ENCODE data around the gene COBL.

Gene COBL

DNA sequence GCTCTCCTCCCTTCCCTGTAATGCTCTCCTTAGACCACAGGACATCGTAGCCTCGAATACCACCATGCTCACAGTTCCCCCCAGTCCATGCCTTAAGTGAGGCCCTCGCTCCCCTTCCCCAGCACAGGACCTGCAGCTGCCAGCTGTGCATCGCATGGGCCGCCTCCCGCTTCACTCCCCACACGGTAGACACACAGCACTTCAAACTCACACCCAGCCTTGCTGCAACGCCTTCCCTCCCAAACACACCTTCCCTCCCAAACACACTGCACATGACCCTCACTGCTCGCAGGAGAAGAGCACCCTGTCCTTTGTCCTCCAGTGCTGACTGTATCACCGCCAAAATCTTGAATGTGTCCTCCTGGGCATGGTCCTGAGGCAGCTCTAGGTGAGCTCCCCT lies 42.6 kb downstream of the COBL start:
- DNase-seq (ENCODE audit: low read depth) = no peak

DNA sequence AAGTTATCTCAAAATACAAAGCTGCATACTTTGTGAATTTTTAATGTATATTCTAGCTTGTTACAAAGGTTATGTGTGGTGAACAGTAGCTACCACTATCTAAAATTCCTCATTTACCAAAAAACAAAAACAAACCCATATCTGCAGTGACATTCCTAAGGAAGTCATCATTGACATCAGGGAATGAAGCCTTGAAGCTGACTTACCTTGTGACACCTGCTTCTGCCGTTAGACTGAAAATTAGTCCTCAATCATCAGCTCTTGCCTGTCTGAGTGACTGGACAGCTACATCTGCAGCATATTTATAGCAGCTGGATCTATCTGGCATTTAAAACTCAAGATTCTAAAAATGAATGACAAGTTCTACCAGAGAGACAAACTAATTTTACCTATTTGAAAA lies 43.2 kb downstream of the COBL start:
- DNase-seq (ENCODE audit: low read depth) = no peak

DNA sequence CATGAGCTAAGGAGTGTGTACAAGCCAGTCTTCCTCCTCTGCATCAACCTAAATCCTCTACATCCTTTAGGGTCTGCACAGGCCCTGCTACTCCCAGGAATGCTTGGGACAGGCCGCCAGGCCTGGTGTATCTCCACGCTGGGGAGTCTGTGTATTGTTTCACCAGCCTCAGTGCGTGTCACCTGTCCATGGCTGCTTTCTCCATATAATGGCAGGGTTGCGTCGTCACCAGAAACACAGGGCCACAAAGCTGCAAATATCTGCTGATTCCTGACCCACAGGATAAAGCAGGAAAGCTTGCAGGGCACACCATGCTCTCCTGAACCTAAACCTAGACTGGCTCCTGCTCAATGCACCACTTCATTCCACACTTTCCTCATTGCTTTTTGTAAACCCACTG lies 45.6 kb downstream of the COBL start:
- DNase-seq (ENCODE audit: low read depth) = no peak

DNA sequence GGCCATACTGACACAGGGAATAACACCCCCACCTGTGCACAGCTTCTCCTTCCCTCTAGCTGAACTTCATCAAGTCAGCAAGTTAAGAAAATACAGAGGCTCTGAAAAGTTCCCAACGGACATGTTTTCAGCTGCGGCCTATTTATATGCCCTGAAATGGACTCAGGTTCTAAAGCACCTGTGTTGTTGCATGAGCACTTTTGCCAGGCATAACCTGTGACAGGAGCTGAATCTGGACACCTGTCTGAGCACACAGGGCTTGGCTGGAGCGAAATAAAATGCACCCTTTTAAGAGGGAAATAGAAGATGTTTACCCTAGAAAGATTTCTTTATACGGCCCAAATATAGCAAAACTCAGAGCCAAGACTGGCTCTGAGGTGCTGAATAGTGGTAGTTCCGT lies 46.7 kb downstream of the COBL start:
- no peak for DNase-seq (ENCODE audit: low read depth)

DNA sequence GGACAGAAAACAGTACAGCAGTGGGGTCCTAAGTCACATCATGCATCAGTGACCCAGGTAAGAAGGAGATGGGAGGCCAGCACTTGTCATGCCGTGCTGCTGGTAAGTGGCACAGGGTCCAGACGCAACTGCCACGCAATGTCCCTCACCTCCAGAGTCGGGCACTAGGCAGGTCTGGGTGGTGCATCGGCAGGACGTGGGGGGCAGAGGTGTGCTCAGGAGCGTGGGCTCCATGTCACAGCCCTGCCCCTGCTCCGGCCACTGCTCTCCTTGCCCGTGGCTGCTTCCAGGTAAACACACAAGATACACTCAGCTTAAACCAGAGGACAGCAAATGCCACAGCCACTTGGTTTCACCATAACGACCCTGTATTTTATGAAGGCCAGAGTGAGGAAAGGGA lies 47.3 kb downstream of the COBL start:
- DNase-seq (ENCODE audit: low read depth) = no peak

DNA sequence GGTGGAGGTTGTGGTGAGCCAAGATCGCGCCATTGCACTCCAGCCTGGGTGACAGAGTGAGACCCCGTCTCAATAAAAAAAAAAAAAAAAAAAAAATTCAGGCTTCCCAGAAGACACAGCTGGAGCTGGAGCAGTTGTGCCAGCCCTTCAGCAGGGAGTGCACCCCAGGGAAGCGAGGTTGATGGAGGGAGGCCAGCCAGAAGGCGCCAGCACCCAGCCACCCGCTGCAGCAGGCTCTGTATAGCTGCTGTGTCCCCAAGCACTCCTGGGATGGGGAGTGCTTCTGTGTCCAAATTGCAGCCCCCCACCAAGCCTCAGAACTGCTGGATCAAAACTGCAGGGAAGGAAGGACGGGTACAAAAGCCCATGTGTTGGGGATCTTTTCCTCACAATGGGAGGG lies 47.8 kb downstream of the COBL start:
- DNase-seq (ENCODE audit: low read depth) = no peak

DNA sequence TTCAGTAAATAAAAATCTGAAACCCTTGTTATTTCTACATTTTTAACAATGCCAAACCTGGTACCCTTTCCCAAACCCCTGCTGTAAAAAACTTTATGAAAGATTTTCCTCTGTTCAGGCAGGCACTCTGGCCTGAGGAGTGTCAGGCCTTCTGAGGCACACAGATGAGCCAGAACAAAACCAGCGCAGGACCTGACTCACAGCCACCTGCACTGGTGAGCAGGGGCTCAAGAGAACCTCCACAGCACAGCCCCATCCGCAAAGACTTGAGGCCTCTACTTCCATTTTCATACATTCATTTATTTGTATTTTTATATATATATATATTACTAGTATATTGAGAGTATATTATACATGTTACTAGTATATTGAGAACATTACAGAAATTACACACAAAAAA lies 49.4 kb downstream of the COBL start:
- DNase-seq (ENCODE audit: low read depth) = no peak

DNA sequence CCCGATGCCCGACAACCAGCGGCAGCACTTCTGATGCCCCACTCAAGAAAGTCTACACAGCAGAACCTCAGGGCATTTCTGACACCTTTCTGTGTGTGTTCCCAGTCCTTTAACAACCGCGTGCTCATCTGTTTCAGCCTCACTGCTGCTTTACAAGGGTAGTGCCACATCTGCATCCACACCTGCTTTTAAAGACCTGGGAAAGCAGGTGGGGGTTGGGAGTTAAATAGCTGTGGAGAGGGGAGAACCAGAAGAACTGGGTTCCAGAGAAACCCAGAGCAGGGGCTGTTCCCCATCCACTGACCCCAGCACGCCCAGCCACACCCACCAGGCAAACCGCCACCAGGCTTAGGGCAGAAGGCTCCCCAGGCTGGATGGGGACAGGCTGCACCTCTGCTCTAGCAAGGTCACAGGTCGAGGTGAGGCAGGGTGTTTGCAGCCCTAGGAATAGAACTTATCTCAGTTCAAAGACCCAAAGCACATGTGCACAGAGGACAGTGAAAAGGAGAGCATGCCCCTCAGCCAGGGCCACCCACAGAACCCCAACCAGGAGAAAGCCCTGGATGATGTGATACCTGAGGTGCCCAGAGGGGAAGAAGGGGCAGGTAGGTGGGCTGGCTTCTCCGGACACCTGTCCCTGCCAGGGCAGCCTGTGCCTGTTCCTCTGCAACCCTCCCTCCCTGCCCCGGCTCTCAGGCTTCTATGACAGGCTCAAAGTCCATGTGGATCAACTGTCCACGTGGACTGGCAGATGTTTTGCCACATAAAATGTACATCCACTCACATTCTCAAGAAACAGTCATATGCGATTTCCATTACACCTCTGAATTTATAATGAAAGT lies 51.3 kb downstream of the COBL start:
- no peak for DNase-seq (ENCODE audit: low read depth)

DNA sequence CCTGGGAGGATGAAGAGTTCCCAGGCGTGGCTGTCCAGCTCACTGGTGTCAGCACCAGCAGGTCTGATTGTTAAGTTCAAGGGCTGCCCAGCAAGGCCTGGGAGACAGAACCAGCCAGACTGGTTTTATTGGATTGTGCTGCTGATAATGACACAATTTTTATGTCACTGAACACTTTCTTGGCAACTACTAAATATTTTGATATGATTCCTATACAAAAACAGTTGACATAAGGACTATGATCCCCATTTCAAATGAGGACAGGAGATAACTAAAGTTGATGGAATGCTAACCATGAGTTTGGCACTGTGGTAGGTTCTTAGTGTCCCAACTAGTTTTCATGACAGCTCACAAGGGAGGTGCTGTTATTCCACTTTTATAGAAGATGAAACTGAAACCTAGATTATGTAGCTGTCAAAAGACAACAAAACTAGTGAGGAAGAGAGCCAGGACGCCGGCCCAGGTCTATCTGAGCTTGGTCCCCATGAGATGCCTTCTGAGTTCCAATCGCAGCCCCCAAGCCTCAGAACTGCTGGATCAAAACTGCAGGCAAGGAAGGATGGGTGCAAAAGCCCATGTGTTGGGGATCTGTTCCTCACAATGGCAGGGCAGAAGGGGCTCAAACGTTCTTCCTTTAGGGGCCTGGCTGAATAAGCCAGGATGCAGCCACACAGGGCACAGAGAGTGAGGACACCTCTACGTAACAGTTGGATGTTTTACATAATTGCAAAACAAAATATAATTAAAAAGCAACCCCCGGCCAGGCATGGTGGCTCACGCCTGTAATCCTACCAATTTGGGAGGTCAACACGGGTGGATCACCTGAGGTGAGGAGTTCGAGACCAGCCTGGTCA lies 52.8 kb downstream of the COBL start:
- DNase-seq (ENCODE audit: low read depth) = no peak

DNA sequence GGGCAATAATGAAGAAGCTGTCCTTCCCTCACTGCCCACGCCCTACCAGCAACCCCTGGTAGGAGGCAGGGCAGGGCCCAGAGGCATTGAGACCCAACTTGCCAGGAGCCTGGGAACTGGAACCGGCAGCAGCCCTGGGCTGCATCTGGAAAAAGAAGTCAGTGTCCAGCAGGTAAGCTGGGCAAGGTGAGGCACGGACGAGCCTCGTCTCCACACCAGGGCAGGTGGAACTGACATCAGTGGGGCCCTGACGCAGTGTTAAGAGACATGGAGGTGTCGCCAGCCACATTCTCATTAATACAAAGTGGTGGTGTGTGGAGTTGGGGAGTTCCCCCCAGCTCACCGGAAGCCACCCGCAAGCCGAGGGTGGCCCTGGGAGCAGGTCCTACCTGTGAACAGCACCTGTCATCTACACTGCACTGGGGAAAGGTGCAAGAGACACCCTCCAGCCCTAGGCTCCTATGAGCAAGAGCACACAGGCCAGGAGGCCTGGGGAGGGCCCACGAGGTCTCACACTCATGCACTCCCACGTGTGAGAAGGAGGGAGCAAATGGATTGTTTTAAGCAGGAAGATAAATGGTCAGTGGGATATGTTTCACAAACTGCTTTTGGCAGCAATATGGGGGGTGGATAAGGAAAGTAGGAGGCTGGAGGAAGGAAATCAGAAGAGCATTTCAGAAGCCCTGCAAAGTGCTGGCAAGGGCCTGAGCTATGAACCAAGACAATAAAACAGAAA lies 53.6 kb downstream of the COBL start:
- DNase-seq (ENCODE audit: low read depth) = no peak

DNA sequence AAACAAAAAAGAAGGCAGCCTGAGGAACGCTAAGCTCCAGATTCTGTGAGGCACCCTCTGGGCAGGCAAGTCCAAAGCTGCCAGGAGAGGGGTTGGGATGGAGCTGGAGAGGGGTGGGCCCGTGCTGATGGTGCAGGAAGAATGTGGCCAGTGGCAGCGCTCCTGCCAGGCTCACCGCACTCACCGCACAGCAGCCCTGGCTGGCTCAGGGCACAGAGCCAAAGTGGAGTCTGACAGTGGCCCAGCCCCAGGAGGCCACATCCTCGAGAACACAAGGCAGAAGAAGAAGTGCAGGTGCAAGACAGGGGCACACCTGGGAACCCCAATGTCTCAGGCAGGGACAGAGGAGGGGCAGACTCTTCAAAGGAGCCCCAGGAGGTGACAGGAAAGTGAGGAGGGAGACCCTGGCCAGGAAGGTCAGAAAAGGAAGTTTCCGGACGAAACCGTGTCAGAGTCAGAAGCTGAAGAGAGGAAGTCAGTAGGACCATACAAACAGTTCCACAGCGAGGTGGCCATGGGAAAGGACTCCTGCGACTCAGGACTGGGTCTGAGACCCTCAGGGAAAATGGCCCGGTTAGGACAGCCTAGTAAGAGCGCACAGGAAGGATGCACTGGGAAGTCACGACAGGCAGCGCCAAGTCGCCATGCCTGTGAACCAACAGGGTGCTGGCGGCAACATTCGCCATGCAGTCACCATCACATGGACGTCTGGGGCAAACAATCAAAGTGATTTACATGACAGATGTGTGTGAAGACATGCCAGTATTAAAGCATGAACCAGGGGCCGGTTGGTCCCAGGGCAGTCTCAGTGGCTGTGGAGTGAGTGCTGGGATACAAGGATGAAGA lies 54.4 kb downstream of the COBL start:
- no peak for DNase-seq (ENCODE audit: low read depth)

DNA sequence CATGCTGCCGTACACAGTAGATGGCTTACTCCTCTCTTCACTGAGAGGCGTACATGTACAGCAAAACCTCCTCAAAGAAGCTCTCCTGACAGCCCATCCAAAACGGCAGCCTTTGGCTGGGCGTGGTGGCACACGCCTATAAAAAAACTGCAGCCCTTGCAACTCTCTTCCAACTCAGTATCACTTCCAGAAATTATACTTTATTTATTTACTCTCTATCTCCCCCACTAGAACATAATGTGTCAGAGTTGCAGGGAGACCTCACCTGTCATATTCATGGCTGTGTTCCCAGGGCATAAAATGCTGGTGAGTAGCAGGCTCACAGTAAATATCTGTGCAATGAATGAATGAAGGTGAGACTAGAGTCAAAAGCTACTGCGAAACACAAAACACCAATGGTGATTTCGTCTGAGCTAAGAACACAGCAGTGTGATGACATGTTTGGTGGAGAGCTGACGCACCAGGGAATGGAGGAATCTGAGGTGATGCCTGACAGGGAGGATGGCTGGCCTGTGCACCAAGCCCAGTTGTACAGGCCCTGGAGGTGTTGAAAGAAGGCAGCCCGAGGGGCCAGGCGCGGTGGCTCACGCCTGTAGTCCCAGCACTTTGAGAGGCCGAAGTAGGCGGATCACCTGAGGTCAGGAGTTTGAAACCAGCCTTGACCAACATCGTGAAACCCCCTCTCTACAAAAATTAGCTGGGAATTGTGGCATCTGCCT lies 55.3 kb downstream of the COBL start:
- DNase-seq (ENCODE audit: low read depth) = no peak

DNA sequence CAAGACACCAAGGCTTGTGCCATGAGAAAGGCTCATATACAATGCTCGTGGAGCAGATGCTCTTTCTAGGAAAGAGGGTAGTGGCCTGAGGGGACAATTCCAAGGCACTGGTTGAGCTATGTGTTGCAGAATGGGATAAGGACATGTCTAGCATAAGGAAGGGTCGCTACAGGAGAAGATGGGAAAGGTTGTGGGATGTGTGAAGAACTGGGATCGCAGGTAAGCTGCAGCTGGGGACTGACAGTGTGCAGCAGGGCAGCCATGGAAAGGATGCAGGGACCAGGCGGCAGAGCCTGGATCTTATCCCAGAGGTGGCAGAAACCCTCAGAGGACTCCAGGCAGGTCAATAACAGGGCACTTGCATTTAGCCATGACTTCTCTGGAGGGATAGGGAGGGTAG lies 56.1 kb downstream of the COBL start:
- DNase-seq (ENCODE audit: low read depth) = no peak

DNA sequence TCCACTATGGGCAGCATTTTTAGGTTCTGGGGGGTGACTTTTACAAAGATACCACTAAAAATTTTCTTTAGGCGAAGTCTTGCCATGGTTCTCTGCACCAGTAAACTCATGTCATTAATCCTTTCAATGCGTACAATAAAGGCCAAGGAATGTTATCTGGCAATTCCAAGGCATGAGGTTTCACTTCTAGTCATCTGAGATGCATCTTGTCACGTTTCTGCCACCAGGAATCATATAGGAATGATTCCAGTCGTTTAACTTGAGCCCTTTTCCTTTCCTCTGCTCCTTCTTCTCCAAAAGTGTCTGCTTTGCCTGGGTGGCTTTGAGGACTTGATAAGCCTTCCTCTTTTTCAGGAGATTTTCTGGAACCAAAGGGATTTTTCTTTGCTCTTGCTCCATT lies 56.8 kb downstream of the COBL start:
- DNase-seq (ENCODE audit: low read depth) = no peak

DNA sequence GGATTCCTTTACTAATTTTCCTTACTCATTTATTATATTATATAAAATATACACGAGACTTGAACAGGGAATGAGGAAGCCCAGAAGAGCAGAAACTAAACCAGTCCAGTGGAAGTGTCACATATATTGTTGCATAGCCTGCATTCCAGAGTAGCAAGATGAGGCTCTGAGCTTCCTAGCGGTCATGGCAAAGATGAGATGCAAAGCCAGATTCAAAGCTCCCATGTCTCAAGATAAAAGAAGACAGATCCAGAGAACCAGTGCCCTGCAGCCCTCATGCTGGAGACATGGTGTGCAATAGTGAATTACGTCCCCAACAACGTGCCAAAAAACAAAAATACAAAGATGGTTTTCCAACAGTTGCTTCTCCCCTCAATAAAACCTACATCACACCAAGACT lies 59.7 kb downstream of the COBL start:
- no peak for DNase-seq (ENCODE audit: low read depth)

DNA sequence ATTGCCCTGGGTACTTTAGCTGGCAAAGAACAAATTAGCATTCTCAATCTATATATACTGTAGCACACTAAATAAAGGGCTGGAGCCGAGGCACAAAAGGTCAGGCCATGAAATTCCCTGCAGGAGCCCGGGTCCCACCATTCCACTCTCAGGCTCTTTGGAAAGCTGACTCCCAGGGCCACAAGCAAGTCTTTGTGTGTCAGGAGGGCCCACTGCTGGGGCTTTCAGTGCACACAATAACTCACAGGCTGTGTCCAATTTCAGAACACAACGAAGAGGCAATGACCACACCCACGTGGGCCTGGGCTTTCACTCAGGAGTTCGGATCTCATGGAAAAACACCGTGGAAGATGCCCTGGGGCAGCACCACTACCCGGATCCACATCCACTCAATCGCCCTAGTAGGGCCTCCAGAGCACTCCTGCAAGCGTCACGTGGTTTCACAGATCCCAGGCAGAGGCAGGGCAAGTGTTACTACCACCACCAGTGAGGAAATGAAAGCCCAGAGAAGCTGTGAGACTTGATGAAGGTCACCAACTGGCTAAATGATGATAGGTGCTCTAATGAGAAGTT lies 60.3 kb downstream of the COBL start:
- no peak for DNase-seq (ENCODE audit: low read depth)

DNA sequence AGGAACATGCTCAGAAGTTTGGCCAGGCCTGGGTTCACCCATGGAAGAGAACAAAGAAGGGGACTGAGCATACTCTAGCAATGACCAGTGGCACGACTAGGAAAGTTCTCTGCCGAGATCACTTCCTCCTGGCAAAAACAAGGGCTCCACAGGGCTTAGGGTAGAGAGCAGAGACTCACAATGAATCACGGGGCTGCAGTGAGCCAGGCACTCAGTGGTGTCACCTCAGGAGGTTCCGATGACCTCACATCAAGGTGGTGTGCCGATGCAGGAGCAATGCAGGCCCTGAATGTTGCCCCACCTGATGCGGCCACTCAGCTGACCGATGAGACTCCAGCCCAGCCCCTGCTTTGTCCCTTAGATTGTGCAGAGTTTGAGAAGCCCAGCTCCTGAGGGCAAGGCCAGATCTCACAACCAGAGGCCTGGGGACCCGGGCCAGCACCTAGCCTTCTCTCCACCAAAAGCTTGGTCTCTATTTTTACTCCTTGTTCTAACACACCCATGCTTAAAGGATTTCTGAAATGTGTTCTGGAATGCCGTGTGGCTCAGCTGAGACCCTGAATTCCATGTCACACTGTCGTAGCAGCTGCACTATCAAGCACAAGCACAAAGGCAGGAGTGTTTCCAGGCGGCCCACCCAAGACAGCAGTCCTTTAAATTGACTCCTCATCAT lies 60.9 kb downstream of the COBL start:
- DNase-seq (ENCODE audit: low read depth) = no peak

DNA sequence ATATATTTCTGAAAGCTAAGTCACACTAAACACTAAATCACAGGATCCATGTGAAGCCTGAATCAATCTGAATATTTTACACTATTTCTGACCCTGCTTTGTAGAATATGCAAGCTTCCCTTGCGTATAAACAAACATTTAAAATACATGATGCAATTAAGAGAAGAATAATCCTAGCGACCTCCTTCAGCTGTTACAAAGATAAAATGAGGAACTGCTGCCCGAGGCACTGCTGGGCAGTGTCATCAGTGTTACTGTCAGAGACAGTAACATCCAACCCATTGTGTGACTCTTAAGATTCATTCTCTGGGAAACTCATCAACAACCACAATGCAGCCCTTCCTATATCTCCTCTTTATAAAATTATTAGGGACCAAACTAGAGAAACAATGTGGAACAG lies 61.6 kb downstream of the COBL start:
- no peak for DNase-seq (ENCODE audit: low read depth)

DNA sequence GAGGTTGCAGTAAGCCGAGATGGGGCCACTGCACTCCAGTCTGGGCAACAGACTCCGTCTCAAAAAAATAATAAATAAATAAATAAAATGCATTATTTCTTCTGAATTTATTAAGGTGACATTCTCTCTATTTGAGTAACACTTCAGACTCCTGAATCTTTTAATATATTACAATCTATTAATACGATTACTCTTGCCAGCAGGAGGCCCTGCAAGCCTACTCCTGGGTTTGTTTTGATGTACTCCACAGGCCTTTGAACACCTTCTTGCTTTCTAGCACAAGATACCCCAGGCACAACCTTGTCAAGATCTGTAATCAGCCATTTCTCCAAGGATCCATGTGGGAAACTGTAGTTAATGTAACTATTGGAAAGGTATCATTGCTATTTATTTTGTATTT lies 63.5 kb downstream of the COBL start:
- DNase-seq (ENCODE audit: low read depth) = no peak

DNA sequence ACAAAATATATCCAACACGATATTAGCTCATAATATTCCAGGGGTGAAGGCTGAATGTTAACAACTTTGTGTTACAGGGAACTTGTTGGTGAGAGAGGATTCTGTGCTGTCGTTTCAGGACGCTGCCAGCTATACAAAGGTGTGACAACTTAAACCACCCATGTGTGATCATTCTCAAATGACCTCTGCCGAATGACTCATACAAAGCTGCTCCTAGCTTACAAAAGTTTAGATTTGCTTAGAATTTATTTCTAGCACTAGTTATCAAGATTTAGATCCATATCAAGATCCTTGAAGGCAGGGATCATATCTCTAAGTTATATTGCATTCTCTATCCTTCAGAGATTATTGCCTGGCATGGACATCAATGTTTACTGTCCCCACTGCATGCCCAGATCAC lies 65.3 kb downstream of the COBL start:
- DNase-seq (ENCODE audit: low read depth) = no peak

All from CMK (cell line).